ENCODE data around the gene ADAM12.
A peak's percentile ranks its signal among the peaks of the same experiment; 100 is the strongest.

ADAM12 gene

GRCh38 chr10:126252884-126253610 is 135.2 kb downstream of the ADAM12 start:
- Histone ChIP-seq H3K4me1 (ENCODE audit: control insufficient read depth, insufficient read depth, low read length) (peaks cover 41% of the 10 kb centered on the region), H3K4me3 (ENCODE audit: low read depth, low read length) (no peak overlapping the region), H3K36me3 (ENCODE audit: control insufficient read depth in 2 of 2, insufficient read depth in 1 of 2, low read length in 2 of 2) (no peaks in the 10 kb centered on the region), H3K9me3 (ENCODE audit: control insufficient read depth, insufficient read depth, low read depth, low read length) (no peaks in the 10 kb centered on the region), H3K27ac (ENCODE audit: extremely low read depth, low read depth, low read length) (peak overlapping the region; percentile 74)
- CTCF ChIA-PET, result interaction anchor here (0.5 to 0.7 kb wide), 2 partner anchors 251 to 362 kb away, joined by 3 to 5 read pairs; no protein-coding TSS in a partner anchor
- POLR2A ChIA-PET, result interaction anchor here (0.5 to 1.3 kb wide), 3 partner anchors 17 to 1334 kb away, joined by 3 to 4 read pairs (median 4); no protein-coding TSS in a partner anchor
- TF ChIP-seq ZNF24 (tag by site-specific recombination; IDR thresholded peaks at IDR 0.05) (0 out of 2 replicates have a peak, but pooled peaks have one; percentile 33), SP7 (tag by site-specific recombination; IDR thresholded peaks at IDR 0.05) (peak; percentile 83), BCL6B (tag by site-specific recombination; IDR thresholded peaks at IDR 0.05) (no peak), ZNF350 (tag by site-specific recombination; IDR thresholded peaks at IDR 0.05) (no peak), ZNF398 (tag by site-specific recombination; IDR thresholded peaks at IDR 0.05) (no peak), ZSCAN23 (tag by site-specific recombination; IDR thresholded peaks at IDR 0.05) (no peak), ZBTB20 (tag by site-specific recombination; IDR thresholded peaks at IDR 0.05) (no peak), ZNF416 (tag by site-specific recombination; IDR thresholded peaks at IDR 0.05) (no peak), YY2 (tag by site-specific recombination; IDR thresholded peaks at IDR 0.05) (no peak), ZFP41 (tag by site-specific recombination; IDR thresholded peaks at IDR 0.05; ENCODE audit: borderline replicate concordance) (no peak), ZNF639 (tag by site-specific recombination; IDR thresholded peaks at IDR 0.05) (peak; percentile 89), ZNF621 (tag by site-specific recombination; IDR thresholded peaks at IDR 0.05) (no peak), ZEB2 (tag by site-specific recombination; IDR thresholded peaks at IDR 0.05) (peak; percentile 94), GLI2 (tag by site-specific recombination; IDR thresholded peaks at IDR 0.05; ENCODE audit: borderline replicate concordance, low read depth) (no peak), TSHZ1 (tag by site-specific recombination; IDR thresholded peaks at IDR 0.05; ENCODE audit: borderline replicate concordance) (peak; percentile 65; the same call in 1 of the 2 replicates), ZNF394 (tag by site-specific recombination; IDR thresholded peaks at IDR 0.05; ENCODE audit: borderline replicate concordance) (peak; percentile 73), ZNF184 (tag by site-specific recombination; IDR thresholded peaks at IDR 0.05) (peak; percentile 75), ZNF600 (tag by site-specific recombination; IDR thresholded peaks at IDR 0.05) (peak; percentile 80; the same call in 1 of the 2 replicates), TCF7L2 (IDR thresholded peaks at IDR 0.05; ENCODE audit: borderline replicate concordance, low read depth, low read length) (peak; percentile 77; the same call in 1 of the 2 replicates), ZNF362 (tag by site-specific recombination; IDR thresholded peaks at IDR 0.05) (0 out of 2 replicates have a peak, but pooled peaks have one; percentile 21), ZNF837 (tag by site-specific recombination; IDR thresholded peaks at IDR 0.05) (no peak), ZNF610 (tag by site-specific recombination; IDR thresholded peaks at IDR 0.05; ENCODE audit: borderline replicate concordance) (no peak), ZNF132 (tag by site-specific recombination; IDR thresholded peaks at IDR 0.05; ENCODE audit: borderline replicate concordance) (no peak), GLIS1 (tag by site-specific recombination; IDR thresholded peaks at IDR 0.05) (no peak), ZNF280C (tag by site-specific recombination; IDR thresholded peaks at IDR 0.05) (no peak)
